Measurements from ENCODE around the gene AOPEP. TPM values are rescaled to one million over a fixed set of nuclear protein-coding genes. Genes with fewer than 3 reads are reported as not detected.

Gene AOPEP
- total and polyA plus RNA-seq, 9 of the 15 experiments (the other 6 are each of a cell fraction or from before 2014, with no cell fraction given), result 4.5 to 19.3 (median 13.5) TPM

DNA sequence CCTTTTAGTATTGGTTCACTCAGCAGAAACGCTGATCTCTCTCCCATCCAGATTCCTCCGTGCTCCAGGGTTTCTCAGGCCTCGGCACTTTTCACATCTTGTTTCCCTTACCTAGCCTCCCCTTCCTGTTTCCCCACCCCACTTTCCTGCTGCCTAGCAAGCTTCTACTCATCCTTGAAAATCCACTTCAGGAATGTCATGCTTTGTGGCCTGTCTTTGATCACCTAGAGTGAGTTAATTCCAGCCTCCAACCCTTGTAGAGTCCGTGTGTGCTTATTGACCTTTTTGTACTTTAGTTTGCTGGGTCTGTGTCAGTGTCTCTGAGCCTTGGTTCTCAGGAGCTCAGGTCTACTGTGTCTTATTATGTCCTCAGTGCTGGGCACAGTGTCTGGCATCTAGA, 116.6 kb downstream of the AOPEP start (continued):
- TF ChIP-seq, protein P1, sequence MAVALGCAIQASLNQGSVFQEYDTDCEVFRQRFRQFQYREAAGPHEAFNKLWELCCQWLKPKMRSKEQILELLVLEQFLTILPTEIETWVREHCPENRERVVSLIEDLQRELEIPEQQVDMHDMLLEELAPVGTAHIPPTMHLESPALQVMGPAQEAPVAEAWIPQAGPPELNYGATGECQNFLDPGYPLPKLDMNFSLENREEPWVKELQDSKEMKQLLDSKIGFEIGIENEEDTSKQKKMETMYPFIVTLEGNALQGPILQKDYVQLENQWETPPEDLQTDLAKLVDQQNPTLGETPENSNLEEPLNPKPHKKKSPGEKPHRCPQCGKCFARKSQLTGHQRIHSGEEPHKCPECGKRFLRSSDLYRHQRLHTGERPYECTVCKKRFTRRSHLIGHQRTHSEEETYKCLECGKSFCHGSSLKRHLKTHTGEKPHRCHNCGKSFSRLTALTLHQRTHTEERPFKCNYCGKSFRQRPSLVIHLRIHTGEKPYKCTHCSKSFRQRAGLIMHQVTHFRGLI (CRISPR knock-in tag; IDR thresholded peaks at IDR 0.05), result no peak

DNA sequence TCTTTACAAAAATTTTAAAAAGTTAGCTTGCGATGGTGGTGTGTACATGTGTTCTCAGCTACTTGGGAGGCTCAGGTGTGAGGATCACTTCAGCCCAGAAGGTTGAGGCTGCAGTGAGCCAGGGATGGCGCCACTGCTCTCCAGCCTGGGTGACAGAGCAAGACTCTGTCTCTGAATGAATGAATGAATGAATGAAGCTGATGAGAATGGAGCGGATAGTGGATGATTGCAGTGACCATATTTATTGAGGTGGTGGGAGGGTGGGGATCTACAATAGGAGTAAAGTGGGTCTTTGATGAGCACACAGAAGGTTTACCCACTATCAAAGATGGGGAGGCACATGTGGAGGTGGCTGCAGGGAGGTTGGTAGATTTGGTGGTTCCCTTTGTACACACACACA, 120.2 kb downstream of the AOPEP start:
- ATAC-seq (no peak), DNase-seq (ENCODE audit: extremely low read depth in 1 of 4, low spot score in 3 of 4) (no peak), FAIRE-seq (no peak)
- ChIA-PET CTCF (ENCODE audit: low intra/inter-chr PET ratio) (no interaction called here), POLR2A (interaction anchor here (0.6 to 0.7 kb wide), 2 partner anchors 12 to 14 kb away, joined by 3 read pairs; no protein-coding TSS in a partner anchor)
- no peak overlapping the region for H3K27ac ChIP-seq (ENCODE audit: extremely low read depth, low read depth, low read length)
- no peaks in the 10 kb centered on the region for H3K4me1 ChIP-seq (replicated peaks in 1 of 2; ENCODE audit: control insufficient read depth in 2 of 2, insufficient read depth in 2 of 2, low read length in 2 of 2)
- no peaks in the 10 kb centered on the region for H3K36me3 ChIP-seq (ENCODE audit: control insufficient read depth, insufficient read depth, low read length)
- no peak overlapping the region for H2AFZ ChIP-seq (ENCODE audit: low read depth, low read length)
- no peak overlapping the region for H3K9ac ChIP-seq (ENCODE audit: insufficient read depth in 1 of 2, low read depth in 2 of 2, low read length in 2 of 2)
- no peak overlapping the region for H3K4me2 ChIP-seq (ENCODE audit: insufficient read depth, low read length)
- no peaks in the 10 kb centered on the region for H3K9me3 ChIP-seq (replicated peaks; ENCODE audit: control insufficient read depth, insufficient read depth, low read depth, low read length)
- WGBS (ENCODE audit: insufficient coverage, low coverage, missing lambda C conversion rate), result 81% methylated on average over 3 of the region's 3 CpGs
- 0 out of 2 replicates have a peak, but pooled peaks cover 4% of the 10 kb centered on the region for H4K20me1 ChIP-seq (replicated peaks; ENCODE audit: control insufficient read depth, insufficient read depth, low read length)
- TF ChIP-seq ZNF24 (IDR thresholded peaks at IDR 0.05) (peak; percentile 79), EP300 (IDR thresholded peaks at IDR 0.05; ENCODE audit: low read length) (no peak)
- no peaks in the 10 kb centered on the region for H3K9me1 ChIP-seq (ENCODE audit: control insufficient read depth, insufficient read depth, low read length)
- intact Hi-C loops (cut with micrococcal nuclease), result no loop called here
- H3K4me3 ChIP-seq, result no peak overlapping the region
- in situ Hi-C loops (cut with MboI), result no loop called here
- no TSS peak for BruUV-seq (replicated peaks)
- H3K27me3 ChIP-seq (ENCODE audit: control insufficient read depth in 2 of 2, insufficient read depth in 2 of 2, low read length in 2 of 2), result no peaks in the 10 kb centered on the region
- no peaks in the 10 kb centered on the region for H3K79me2 ChIP-seq (ENCODE audit: control insufficient read depth, insufficient read depth, low read length)

DNA sequence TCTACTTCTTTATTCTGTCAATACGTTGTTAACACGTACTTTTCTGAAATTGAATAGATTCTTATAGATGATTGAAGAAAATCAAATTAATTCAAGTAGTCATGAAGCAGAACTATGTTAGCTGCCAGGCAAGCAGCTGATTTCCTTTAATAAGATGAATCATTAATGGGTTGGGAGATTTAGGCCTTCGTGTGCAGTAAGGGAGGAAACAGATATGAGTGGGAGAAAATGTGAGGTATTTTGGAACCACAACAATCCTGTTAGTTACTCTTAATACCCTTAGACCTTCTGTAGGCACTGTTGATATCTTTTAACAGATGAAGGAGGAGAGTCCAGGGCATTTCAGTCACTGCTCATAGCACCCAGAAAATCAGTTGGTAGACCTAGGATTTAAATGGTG, 121.0 kb downstream of the AOPEP start:
- Histone ChIP-seq H3K9me1 (ENCODE audit: control insufficient read depth, insufficient read depth, low read length) (no peaks in the 10 kb centered on the region), H3K27me3 (ENCODE audit: control insufficient read depth in 2 of 2, insufficient read depth in 2 of 2, low read length in 2 of 2) (no peaks in the 10 kb centered on the region), H3K79me2 (ENCODE audit: control insufficient read depth, insufficient read depth, low read length) (no peaks in the 10 kb centered on the region), H3K4me1 (replicated peaks in 1 of 2; ENCODE audit: control insufficient read depth in 2 of 2, insufficient read depth in 2 of 2, low read length in 2 of 2) (no peaks in the 10 kb centered on the region), H4K20me1 (replicated peaks; ENCODE audit: control insufficient read depth, insufficient read depth, low read length) (0 out of 2 replicates have a peak, but pooled peaks cover 4% of the 10 kb centered on the region), H3K4me3 (no peak overlapping the region), H3K9me3 (replicated peaks; ENCODE audit: control insufficient read depth, insufficient read depth, low read depth, low read length) (no peaks in the 10 kb centered on the region), H3K36me3 (ENCODE audit: control insufficient read depth, insufficient read depth, low read length) (no peaks in the 10 kb centered on the region), H3K4me2 (ENCODE audit: insufficient read depth, low read length) (no peak overlapping the region), H3K9ac (ENCODE audit: insufficient read depth in 1 of 2, low read depth in 2 of 2, low read length in 2 of 2) (no peak overlapping the region), H2AFZ (ENCODE audit: low read depth, low read length) (no peak overlapping the region), H3K27ac (ENCODE audit: extremely low read depth, low read depth, low read length) (no peak overlapping the region)
- no TSS peak for BruUV-seq (replicated peaks)
- intact Hi-C loops (cut with micrococcal nuclease), result no loop called here
- ATAC-seq, result no peak
- in situ Hi-C loops (cut with MboI), result no loop called here
- POLR2A ChIA-PET, result no interaction called here
- CTCF ChIA-PET (ENCODE audit: low intra/inter-chr PET ratio), result no interaction called here
- 38% methylated on average over 3 of the region's 3 CpGs for WGBS (ENCODE audit: insufficient coverage, low coverage, missing lambda C conversion rate)
- FAIRE-seq, result no peak
- no peak for DNase-seq (ENCODE audit: extremely low read depth in 1 of 4, low spot score in 3 of 4)
- TF ChIP-seq NFXL1 (CRISPR knock-in tag; IDR thresholded peaks at IDR 0.05) (no peak), CHCHD3 (CRISPR knock-in tag; IDR thresholded peaks at IDR 0.05) (no peak), FOXK1 (CRISPR knock-in tag; IDR thresholded peaks at IDR 0.05; ENCODE audit: borderline replicate concordance) (no peak), CBFB (CRISPR knock-in tag; IDR thresholded peaks at IDR 0.05) (no peak), CTBP1 (IDR thresholded peaks at IDR 0.05; ENCODE audit: borderline replicate concordance) (no peak), SAFB (IDR thresholded peaks at IDR 0.05; ENCODE audit: borderline replicate concordance, low read depth, low read length) (no peak), CBFA2T3 (IDR thresholded peaks at IDR 0.05) (no peak)
- TF ChIP-seq, protein P2, sequence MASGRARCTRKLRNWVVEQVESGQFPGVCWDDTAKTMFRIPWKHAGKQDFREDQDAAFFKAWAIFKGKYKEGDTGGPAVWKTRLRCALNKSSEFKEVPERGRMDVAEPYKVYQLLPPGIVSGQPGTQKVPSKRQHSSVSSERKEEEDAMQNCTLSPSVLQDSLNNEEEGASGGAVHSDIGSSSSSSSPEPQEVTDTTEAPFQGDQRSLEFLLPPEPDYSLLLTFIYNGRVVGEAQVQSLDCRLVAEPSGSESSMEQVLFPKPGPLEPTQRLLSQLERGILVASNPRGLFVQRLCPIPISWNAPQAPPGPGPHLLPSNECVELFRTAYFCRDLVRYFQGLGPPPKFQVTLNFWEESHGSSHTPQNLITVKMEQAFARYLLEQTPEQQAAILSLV (tag; IDR thresholded peaks at IDR 0.05), result no peak

All from K562 (cell line).